Muscle of leg (tissue), 16 donors: ENCODE data around the gene TPH2. TPM values are rescaled to one million over a fixed set of nuclear protein-coding genes. Genes with fewer than 3 reads are reported as not detected.
A peak's percentile ranks its signal among the peaks of the same experiment; 100 is the strongest.

Source experiments
- DNase-seq: peaks from one replicate; pipeline ENCODE4 v3.0.0; 2013
- H3K27ac ChIP-seq: one replicate; pipeline ENCODE4 v1.5.1; 2013; ENCODE audit warnings: mild to moderate bottlenecking, low read length, control low read depth
- H3K27me3 ChIP-seq: one replicate; pipeline ENCODE4 v1.6.1; 2013; ENCODE audit warnings: low read length; ENCODE audit not compliant: control insufficient read depth, insufficient read depth
- H3K36me3 ChIP-seq: one replicate; pipeline ENCODE4 v1.6.1; 2013; ENCODE audit warnings: low read length; ENCODE audit not compliant: control insufficient read depth, insufficient read depth
- H3K4me1 ChIP-seq: one replicate; pipeline ENCODE4 v1.6.1; 2013; ENCODE audit warnings: low read length; ENCODE audit not compliant: control insufficient read depth, insufficient read depth
- H3K4me3 ChIP-seq: one replicate; pipeline ENCODE4 v1.5.1; 2013; ENCODE audit warnings: low read length, control low read depth
- H3K9me3 ChIP-seq: replicated peaks from 2 replicates; pipeline ENCODE4 v1.6.1; 2013; ENCODE audit warnings: low read depth, low read length; ENCODE audit not compliant: control insufficient read depth
- WGBS: methylation state at CpG from one replicate; pipeline ENCODE4 v1.1.5; 2013; ENCODE audit warnings: missing lambda C conversion rate; ENCODE audit not compliant: insufficient coverage; 5-methylcytosine and 5-hydroxymethylcytosine counted together
- long read RNA-seq, 11 donors: transcript quantifications; one replicate each; lab custom pipeline, GENCODE V29; 2026
- polyA plus RNA-seq, 8 donors: library from polyadenylated mRNA; unstranded; fragments of 120-200 nt; gene quantifications; one replicate each; pipeline versions ENCODE4 v1.2.1 to v1.2.3, GENCODE V29; 2013; ENCODE audit warnings: inconsistent platforms in 1 of 8, low replicate concordance in 1 of 8; ENCODE audit not compliant: insufficient read length in 8 of 8, insufficient read depth in 1 of 8
- total RNA-seq: library from RNA; stranded (reverse); fragments of 120-200 nt; gene quantifications from one replicate; pipeline ENCODE4 v1.2.4, GENCODE V29; 2013

TPH2 gene
- total RNA-seq (not detected), polyA plus RNA-seq (under 1 TPM in 4 of 8 donors, not detected in 4; 0.05 to 0.37 (median 0.15) TPM)
- long read RNA-seq, donor 1, result 0 reads
- long read RNA-seq, donor 2, result 0 reads
- long read RNA-seq, donor 3, result 0 reads
- long read RNA-seq, donor 4, result 0 reads
- long read RNA-seq, donor 5, result 0 reads
- long read RNA-seq, donor 6, result 0 reads
- long read RNA-seq, donor 7, result 0 reads
- long read RNA-seq, donor 8, result 0 reads
- long read RNA-seq, donor 9, result 0 reads
- long read RNA-seq, donor 10, result 0 reads
- long read RNA-seq, donor 11, result 0 reads

DNA sequence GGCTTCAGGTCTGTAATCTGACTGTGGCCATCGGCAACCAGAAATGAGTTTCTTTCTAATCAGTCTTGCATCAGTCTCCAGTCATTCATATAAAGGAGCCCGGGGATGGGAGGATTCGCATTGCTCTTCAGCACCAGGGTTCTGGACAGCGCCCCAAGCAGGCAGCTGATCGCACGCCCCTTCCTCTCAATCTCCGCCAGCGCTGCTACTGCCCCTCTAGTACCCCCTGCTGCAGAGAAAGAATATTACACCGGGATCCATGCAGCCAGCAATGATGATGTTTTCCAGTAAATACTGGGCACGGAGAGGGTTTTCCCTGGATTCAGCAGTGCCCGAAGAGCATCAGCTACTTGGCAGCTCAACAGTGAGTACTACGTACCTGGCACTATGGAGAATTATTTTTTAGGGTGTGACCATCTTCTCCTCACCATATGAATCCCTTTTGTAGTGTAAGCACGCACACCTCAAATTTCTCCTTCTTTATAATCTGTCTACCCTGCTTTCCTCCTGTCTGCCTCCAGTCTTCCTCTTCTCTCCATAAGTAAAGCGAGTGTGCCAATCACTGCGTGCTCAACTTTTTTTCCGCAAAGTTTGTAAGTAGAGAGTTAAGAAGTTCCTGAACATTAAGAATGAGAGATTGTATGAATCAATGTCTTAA lies at the start of gene TPH2:
TPH2 (plus strand) TSS at position 118 of the 658 bp plus-strand sequence; CDS start at position 260, 142 bp downstream.
- WGBS, result no CpG with 5 or more reads among the region's 16 CpGs
- no peaks in the 10 kb centered on the region for H3K36me3 ChIP-seq
- no peaks in the 10 kb centered on the region for H3K4me1 ChIP-seq
- H3K27me3 ChIP-seq, result no peaks in the 10 kb centered on the region
- H3K9me3 ChIP-seq, result no peaks in the 10 kb centered on the region
- no peak within 1 kb of the TSS for H3K4me3 ChIP-seq
- DNase-seq, result peak; percentile 74
- no peak within 1 kb of the TSS for H3K27ac ChIP-seq

DNA sequence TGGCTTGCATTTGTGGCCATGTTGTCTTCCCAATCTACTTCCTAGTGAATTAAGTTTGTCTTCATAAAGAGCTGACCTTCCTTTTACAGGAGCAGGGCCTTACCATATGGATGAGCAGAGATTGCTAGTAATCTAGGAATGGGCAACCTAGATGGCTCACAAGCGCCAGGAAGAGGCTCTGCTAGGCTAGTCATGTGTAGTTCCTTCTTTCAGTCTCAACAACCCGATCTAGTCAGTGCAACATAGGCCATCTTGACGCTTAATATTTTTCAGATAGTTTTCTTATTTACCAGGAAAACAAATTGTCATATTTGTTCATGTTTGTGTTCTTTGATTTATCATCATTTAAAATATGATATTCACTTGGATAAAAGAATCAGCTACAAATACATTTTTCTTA lies 48.2 kb upstream of the TPH2 start:
- H3K4me3 ChIP-seq, result no peak overlapping the region
- no peak overlapping the region for H3K27ac ChIP-seq
- H3K9me3 ChIP-seq, result no peaks in the 10 kb centered on the region
- H3K36me3 ChIP-seq, result no peaks in the 10 kb centered on the region
- no CpG with 5 or more reads among the region's 3 CpGs for WGBS
- no peaks in the 10 kb centered on the region for H3K4me1 ChIP-seq
- no peak for DNase-seq
- no peaks in the 10 kb centered on the region for H3K27me3 ChIP-seq

DNA sequence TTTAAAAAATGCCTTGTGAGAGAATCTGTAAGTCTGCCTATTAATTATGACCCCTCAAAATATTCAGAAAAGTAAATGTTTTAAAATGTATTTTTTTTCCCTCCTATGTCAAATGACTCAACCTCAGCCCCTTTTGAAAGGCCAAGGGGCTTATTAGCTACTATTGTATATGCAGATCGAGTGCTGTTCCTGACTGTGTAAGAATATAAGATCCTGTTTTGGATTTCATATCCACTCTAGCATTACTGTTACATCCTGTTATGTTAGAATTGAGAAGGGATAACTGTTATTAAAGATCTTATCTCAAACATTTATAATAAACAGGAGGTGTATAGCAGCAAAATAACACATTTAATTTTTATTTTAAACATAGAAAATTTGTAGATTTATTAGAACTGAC lies 46.6 kb upstream of the TPH2 start:
- H3K36me3 ChIP-seq, result peaks cover 3% of the 10 kb centered on the region
- no CpG with 5 or more reads among the region's 1 CpG for WGBS

DNA sequence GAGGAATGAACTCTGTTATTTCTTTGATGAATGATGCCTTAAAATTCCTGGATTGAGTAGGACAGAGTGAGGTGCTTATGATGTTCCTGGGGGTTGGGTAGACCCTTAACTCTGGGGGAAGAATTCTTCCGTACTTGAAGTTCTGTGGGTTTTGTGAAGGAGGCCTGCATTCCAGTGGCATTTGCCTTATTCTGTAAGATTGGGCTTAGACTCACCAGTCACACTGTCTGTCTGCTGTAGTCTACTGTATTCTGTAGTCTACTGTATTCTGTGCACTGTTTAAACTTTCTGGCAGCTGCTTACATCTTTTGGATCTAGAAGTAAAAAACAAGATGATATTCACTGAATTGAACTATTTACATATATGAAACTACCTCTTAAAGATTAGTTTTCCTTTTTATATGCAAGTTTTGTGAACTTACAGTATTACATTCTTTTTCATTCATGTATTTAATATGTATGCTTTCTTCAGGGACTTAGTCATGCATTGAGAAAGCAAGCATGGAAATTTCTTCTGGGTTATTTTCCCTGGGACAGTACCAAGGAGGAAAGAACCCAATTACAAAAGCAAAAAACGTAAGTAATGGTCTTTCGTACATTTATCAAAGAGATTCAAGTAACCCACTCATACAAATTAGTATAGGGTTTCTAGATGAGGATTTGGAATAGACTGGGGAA lies 42.3 kb upstream of the TPH2 start:
- DNase-seq, result no peak
- Histone ChIP-seq H3K9me3 (no peaks in the 10 kb centered on the region), H3K36me3 (peaks cover 12% of the 10 kb centered on the region), H3K4me1 (no peaks in the 10 kb centered on the region), H3K27ac (no peak overlapping the region), H3K27me3 (no peaks in the 10 kb centered on the region), H3K4me3 (no peak overlapping the region)
- no CpG with 5 or more reads among the region's 3 CpGs for WGBS

More for the DNA sequence above, 46.6 kb upstream of the TPH2 start:
- no peaks in the 10 kb centered on the region for H3K9me3 ChIP-seq
- no peak for DNase-seq
- H3K4me1 ChIP-seq, result no peaks in the 10 kb centered on the region
- H3K4me3 ChIP-seq, result no peak overlapping the region
- no peak overlapping the region for H3K27ac ChIP-seq
- H3K27me3 ChIP-seq, result no peaks in the 10 kb centered on the region

DNA sequence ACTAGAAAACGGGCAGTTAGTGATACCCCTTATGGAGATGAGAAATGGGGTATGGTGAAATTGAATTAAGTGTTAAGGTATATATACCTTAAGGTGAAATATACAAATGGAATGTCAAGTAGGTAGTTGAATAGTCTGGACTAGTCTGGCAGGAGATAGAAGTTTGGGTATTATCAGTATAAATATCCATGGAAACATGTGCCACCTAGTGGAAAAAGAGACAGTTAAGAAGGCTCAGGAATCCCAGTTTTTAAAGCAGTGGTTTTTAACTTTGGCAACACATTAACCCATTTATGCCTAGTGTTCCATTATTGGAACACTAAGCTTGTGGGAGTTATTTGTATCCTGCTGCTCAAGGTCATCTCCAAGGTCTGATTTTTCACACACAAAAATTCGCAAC lies 38.6 kb upstream of the TPH2 start:
- H3K9me3 ChIP-seq, result no peaks in the 10 kb centered on the region
- peak; percentile 4 for DNase-seq
- no peaks in the 10 kb centered on the region for H3K27me3 ChIP-seq
- H3K4me3 ChIP-seq, result no peak overlapping the region
- H3K4me1 ChIP-seq, result no peaks in the 10 kb centered on the region
- no peak overlapping the region for H3K27ac ChIP-seq
- WGBS, result 83% methylated on average over 1 of the region's 2 CpGs
- peaks cover 12% of the 10 kb centered on the region for H3K36me3 ChIP-seq

DNA sequence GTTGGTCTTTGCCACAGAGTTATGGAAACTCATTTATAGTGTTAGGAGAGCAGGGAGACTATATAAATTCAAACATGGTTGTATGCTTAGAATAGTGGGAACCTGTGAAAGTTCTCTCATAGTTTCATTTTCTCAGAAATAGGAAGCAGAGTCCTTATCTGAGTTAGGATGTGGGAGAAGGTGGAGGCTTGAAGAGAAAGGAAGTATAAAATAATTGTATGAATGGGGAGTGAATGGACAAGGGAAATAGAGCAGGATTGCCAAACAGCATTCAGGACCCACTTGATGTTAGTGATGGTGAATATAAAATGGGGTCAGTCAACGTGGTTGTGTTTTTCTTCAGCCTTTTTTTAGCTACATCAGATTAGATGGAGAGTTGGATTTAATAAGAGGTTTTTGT lies 34.0 kb upstream of the TPH2 start:
- peak overlapping the region; percentile 13 for H3K27ac ChIP-seq
- peaks cover 16% of the 10 kb centered on the region for H3K36me3 ChIP-seq
- no peaks in the 10 kb centered on the region for H3K9me3 ChIP-seq
- no peaks in the 10 kb centered on the region for H3K27me3 ChIP-seq
- DNase-seq, result no peak
- no peaks in the 10 kb centered on the region for H3K4me1 ChIP-seq
- no peak overlapping the region for H3K4me3 ChIP-seq
- no CpG with 5 or more reads among the region's 1 CpG for WGBS

DNA sequence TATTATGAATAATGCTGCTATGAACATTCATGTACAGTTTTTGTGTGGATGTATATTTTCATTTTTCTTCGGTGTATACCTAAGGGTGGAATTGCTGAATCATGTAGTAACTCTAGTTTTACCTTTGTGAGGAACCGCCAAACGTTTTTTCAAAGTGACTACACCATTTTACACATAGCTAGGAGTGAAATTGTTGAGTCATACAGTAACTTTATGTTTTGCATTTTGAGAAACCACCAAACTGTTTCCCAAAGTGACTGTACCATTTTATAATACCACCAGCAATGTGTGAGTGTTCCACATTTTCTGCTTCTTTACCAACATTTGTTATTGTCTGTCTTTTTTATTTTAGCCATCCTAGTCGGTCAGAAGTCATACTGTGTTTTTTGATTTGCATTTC lies 3.1 kb upstream of the TPH2 start:
- Histone ChIP-seq H3K4me3 (no peak overlapping the region), H3K27me3 (no peaks in the 10 kb centered on the region), H3K9me3 (no peaks in the 10 kb centered on the region), H3K4me1 (no peaks in the 10 kb centered on the region), H3K27ac (no peak overlapping the region), H3K36me3 (no peaks in the 10 kb centered on the region)
- WGBS, result no CpG with 5 or more reads among the region's 4 CpGs
- DNase-seq, result no peak

DNA sequence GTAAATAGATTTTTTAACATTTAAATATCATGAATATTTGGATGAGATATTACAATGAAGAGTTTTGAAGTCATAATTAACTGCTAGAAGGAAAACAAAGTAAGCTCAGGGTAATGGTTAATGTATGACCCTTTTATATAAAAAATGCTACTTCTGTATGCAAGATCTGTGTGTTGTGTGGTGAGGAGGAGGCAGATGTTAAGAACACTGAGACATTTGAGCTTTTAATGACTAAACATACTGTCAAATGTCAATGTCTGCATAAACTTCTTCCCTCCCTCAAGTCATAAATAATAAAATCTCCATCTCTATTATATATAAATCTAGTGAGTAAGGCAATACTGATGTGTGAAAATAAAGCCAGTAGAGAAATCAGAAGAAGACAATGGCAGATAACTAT lies 1.4 kb downstream of the TPH2 start:
- Histone ChIP-seq H3K4me1 (no peaks in the 10 kb centered on the region), H3K36me3 (no peaks in the 10 kb centered on the region), H3K4me3 (no peak overlapping the region), H3K27ac (no peak overlapping the region), H3K27me3 (no peaks in the 10 kb centered on the region), H3K9me3 (no peaks in the 10 kb centered on the region)
- no peak for DNase-seq

DNA sequence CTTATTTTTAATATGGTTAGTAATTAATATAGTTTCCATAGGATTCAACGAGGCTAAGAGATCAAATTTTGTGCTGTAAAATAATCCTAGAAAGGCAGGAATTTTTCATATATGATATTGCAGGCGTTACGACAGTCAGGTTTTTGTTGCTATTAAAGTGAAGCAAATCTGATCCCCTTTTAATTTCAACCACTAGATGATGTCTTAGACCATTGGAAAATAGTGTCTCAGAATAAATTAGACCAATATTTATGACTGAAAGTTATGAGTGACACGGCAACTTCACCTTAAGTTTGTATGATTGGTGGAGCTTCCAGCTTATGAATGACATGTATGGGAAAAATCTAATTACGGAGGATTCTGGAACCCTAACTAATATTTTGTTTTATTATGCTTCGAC lies 2.5 kb downstream of the TPH2 start:
- DNase-seq, result no peak
- Histone ChIP-seq H3K27me3 (no peaks in the 10 kb centered on the region), H3K4me1 (no peaks in the 10 kb centered on the region), H3K27ac (no peak overlapping the region), H3K9me3 (no peaks in the 10 kb centered on the region), H3K36me3 (no peaks in the 10 kb centered on the region), H3K4me3 (no peak overlapping the region)
- 100% methylated on average over 1 of the region's 6 CpGs for WGBS

DNA sequence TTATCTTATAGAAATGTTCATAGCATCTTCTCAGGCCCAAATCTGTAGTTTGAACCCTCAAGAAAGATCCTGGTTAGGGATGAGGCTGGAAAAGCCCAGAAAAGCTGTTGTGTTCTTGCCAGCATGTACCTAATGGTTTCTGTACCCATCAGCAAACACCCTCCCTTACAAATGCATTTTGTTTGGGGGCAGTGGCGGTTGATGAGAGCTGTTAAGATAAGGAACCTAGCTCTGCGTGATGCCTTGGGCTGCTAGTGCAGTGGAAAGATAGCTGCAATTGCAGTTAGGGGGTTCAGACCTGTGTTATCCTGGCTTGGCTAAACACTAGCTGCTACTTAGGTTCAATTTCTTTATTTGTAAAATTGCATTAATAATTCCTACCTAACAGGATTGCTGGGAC lies 3.6 kb downstream of the TPH2 start:
- DNase-seq, result no peak
- H3K4me1 ChIP-seq, result peaks cover 5% of the 10 kb centered on the region
- no peak overlapping the region for H3K4me3 ChIP-seq
- no peaks in the 10 kb centered on the region for H3K9me3 ChIP-seq
- no peaks in the 10 kb centered on the region for H3K27me3 ChIP-seq
- WGBS, result no CpG with 5 or more reads among the region's 2 CpGs
- no peak overlapping the region for H3K27ac ChIP-seq
- no peaks in the 10 kb centered on the region for H3K36me3 ChIP-seq
